CD4-positive, alpha-beta T cell treated with Interleukin-12 subunit alpha and Interleukin-12 subunit beta, for 1 hour (primary cell): ENCODE measurements around the gene FAM83F.
A peak's percentile ranks its signal among the peaks of the same experiment; 100 is the strongest.

ENCODE experiments used
- DNase-seq: peaks from one replicate; pipeline ENCODE4 v3.0.0-alpha.2; 2020

The FAM83F gene

DNA sequence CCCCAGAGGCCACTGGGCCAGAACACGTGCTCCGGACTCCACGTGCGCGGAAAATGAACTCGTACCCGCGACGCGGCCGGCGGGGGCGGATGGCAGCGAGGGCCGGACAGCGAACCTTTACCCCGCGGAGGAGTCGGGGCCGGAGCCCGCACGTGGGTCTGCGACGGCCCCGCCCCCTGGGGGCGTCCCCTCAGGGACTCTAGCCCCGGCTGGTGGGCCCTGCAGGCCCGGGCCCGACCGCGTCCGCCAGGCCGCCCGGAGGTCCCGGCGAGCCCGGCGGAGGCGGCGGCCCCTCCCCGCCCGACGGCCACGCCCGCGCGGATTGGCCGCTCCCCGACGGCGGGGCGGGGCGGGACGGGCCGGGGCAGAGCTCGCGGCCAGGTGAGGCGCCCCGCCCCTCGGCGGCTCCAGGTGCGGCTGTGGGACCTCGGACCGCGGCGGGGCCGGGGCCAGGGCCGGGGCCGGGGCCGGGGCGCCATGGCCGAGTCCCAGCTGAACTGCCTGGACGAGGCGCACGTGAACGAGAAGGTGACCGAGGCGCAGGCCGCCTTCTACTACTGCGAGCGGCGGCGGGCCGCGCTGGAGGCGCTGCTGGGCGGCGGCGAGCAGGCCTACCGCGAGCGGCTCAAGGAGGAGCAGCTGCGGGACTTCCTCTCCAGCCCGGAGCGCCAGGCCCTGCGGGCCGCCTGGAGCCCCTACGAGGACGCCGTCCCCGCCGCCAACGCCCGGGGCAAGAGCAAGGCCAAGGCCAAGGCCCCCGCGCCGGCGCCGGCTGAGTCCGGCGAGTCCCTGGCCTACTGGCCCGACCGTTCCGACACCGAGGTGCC, at the start of gene FAM83F:
Gene FAM83F (plus strand): TSS at position 389 of the 827 bp plus-strand sequence. CDS start 89 bp downstream, at position 478.
- peak; percentile 23 for DNase-seq

DNA sequence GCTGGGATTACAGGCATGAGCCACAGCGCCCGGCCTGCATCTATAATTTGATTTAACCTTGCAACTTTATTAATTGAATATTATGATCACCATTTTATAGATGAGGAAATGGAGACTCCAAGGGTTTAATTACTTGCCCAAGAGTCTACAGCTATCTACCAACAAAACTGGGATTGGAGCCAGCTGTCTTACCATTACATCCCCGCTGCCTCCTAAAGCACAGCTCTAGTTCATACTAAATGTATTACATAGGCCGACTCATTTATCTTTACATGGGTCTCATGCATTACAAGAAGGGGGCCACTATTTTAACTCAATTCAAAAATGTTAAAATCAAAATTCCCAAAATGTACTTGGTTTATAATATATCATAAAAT, 48.6 kb upstream of the FAM83F start:
- no peak for DNase-seq

DNA sequence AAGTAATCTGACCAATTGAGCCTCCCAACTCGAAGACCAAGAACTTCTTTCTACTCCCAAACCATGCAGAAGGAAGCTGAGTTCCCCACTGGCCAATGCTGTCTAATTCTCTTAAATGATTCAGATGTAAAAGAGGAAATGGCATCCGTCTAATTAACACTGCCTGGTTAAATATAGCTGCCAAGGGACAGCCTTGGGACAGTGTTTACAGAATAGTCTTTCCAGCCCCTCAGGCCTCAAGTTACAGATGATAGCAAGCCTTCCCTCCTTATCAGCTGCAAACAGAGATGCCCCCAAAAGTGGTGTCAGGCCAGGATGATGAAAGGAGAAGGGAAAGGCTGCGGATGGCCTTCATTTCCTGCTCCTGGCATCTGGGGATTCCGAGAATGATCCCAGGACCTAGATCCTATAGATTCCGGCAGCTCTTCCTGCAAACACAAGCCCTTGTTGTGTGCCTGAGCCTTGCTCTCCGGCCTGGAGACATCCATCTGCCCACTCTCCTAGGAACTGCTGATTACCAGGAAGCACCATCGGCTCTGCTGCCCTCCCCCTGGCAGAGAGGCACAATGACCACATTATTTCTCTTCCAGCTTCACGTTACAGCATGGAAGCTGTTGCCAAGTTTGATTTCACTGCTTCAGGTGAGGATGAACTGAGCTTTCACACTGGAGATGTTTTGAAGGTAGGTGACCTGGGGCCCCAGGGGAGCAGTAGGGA, 48.1 kb upstream of the FAM83F start:
- DNase-seq: no peak

DNA sequence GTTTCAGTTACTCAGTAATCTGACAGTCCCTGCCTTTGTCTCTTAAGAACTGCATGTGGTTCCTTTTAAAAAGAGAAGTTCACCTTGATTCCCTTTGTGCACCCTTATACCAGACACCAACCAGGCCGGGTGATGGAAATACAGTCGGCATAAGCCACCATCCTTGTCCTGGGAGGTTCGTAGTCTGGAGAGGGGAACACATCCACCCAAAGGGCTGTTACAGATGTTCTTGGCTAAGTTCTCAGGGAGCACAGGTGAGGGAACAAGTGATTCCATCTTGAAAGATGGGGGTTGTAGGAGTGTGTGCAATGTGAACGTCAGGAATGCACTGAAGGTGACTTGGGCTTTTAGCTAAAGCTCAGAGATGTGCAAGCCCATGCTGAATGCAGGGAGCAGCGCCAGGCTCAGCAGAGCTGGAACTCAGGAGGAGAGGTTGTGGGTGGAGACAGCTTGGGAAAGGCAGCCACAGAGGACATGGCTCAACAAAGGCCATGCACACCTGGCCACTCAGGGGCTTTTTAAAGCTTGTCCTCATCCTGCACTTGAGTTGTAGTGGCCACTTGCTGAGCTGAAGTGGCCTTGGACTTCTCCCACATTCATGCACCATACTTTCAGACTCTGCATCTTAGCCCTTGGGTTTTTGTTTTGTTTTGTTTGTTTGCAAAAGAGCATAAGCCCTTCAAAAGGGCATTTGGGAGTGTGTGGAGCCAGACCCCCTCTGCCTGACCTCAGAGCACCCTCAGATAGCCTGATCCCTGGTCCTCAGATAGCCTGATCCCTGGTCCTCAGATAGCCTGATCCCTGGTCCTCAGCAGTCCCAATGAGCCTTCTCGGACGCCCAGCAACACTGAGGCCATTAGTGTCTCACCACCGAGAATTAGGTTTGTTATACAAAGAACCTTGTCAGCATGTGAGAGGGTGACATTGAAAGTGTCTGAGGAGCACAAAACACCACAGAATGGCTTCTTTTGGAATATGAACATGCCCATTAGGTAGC, 47.2 kb upstream of the FAM83F start:
- DNase-seq: no peak

DNA sequence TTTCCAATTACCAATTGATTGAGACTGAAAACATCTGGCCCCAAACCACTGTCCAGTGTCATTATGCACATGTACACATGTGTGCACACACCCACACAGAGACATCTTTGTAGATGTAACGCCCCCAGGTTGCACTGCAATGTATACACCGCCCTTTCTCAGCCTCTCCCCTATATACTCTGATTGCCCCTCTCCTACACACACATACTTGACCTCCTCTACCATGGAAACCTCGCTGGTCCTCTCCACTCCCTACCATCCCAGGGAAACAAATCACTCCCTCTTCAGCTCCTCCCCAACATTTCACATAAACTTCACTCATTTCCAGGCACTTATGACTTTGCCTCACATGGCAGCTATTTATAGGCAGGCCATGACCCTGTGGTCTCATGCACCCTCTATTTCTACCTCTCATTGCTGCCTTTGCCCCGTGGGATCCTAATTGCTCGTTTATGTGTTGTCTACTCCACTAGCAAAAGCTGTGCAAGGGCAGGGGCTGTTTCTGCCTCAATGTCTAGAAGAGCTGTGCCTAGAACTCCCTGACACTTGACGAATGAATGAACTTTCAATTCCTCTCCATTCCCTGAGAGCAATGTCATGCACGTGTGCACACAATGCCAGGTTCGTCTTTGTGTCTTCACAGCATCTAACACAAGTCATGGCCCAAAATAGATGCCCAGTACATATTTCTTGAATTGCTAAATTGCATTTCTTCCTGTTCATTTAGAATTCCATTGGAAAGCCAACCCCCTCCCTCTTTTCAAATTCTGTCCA, 44.6 kb upstream of the FAM83F start:
- no peak for DNase-seq

DNA sequence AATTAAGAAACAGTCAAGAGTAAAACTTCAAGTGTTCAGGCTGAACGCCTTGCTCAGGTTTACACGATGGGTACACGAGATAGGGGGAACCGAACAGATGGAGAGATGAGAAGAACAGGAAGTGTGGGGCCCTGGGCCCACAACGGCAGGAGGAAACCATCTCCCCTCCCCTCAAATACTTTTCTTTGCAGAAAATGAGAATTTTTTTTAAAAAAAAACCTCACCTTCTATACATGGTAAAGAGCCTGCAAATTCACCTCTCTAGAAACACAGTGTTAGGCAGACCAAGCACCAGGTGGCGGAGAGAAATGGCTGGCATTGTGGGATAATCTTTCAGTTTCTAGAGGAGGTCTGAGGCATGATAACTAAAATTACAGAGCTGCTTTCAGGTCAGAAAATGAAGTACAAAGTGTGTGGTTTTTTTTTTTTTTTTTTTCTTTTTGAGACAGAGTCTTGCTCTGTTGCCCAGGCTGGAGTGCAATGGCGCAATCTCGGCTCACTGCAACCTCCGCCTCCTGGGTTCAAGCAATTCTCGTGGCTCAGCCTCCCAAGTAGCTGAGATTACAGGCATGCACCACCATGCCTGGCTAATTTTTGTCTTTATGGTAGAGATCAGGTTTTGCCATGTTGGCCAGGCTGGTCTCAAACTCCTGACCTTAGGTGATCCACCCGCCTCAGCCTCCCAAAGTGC, 43.0 kb upstream of the FAM83F start:
- peak; percentile 55 for DNase-seq

DNA sequence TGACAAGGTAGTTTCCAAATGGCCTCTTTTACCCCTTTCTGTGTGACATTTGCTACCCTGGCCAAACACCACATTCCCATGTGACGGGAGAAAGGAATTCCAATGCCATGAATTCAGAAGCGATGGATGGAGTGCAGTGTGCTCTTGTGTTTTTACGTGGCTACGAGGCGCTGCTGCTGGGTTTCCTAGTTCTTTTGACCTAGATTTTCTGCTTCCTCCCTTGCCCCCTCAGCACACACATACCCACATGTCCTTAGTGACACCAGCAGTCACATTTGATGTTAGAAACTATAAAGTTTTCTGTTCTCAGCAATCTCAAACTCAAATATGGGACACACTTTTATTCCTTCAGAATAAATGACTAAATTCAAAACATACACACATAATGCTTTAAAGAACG, 42.4 kb upstream of the FAM83F start:
- no peak for DNase-seq

DNA sequence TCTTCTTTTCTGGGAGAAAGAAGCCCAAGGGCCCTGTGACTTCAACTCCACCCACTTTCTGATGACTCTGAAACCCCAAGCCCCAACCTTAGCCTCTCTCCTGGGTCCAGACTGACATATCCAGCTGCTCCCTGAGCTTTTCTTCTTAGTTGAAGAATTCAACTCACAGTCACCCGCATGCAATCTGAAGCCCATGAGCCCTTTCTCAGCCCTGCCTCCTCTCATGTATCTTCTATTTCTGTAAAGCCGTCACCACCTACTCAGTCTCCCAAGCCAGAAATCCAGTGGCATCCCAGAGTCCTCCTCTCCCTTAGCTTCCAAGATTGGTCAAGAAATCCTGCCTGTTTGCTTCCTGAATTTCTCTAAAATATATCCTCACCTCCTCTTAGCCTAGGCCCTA, 41.7 kb upstream of the FAM83F start:
- no peak for DNase-seq

DNA sequence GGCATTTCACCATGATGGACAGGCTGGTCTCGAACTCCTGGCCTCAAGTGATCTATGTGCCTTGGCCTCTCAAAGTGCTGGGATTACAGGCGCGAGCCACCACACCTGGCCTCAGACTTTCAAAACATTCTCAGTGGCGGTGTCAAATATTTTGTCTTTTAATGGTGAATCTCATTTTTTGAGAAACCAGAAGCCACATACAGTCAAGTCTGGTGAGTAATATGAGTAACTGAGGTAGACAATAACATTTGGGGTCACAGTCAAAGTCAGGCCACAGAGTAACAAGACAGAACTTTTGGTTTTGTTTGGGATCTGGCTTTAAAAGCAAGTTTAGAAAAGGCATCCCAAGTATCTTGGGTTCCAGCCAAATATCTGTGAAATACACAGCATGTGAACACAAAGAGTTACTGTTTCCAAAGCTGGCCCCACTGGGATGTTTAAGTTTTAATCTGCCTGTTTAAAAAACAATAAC, 40.1 kb upstream of the FAM83F start:
- DNase-seq: no peak

DNA sequence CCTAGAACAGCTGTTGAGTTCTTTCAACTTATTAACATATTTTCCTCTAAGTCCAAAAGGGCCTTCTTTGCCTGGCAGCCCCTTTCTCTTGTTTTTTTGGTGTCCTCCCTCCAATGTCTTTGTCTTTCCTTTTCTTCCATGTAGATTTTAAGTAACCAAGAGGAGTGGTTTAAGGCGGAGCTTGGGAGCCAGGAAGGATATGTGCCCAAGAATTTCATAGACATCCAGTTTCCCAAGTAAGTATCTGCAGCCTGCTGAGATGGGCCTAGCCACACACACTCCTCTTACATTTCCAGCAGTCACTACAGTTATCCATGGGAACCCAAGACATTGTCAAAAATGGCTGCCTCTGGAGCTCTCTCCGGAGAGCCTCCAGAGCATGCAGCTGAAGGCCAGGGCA, 39.1 kb upstream of the FAM83F start:
- no peak for DNase-seq

DNA sequence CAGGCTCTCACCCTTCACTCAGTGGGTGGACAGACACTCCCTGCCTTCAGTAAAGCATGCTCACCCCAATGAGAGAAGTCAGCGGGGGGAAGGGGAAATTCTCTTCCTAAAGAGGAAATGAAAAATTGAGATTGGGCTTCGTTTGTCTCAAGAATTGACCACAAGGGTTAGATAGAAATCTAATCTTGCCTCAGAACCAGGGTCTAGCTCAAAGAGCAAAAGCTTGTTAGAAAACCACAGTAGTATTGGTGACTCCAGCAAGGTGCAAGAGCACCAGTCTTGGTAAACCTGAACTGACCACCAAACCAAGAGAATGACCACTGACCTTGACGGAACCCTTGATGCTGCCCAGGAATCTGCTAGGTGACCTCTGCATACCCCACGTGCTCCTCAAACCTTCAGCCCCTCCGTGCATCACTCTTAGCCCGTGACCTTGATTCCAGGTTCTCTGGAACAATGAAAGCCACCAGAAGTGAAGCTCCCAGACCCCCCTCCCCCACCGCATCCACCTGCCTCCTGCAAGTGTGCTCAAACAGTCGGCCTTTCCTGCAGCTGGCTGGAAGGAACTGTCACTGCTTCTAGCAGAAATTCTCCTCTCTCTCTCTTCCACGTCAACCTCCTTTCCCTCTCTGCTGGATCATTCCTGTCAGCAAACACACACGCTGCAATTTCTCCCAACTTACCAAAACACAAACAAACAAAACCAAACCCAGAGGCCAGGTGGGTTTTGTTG, 37.7 kb upstream of the FAM83F start:
- DNase-seq: no peak

DNA sequence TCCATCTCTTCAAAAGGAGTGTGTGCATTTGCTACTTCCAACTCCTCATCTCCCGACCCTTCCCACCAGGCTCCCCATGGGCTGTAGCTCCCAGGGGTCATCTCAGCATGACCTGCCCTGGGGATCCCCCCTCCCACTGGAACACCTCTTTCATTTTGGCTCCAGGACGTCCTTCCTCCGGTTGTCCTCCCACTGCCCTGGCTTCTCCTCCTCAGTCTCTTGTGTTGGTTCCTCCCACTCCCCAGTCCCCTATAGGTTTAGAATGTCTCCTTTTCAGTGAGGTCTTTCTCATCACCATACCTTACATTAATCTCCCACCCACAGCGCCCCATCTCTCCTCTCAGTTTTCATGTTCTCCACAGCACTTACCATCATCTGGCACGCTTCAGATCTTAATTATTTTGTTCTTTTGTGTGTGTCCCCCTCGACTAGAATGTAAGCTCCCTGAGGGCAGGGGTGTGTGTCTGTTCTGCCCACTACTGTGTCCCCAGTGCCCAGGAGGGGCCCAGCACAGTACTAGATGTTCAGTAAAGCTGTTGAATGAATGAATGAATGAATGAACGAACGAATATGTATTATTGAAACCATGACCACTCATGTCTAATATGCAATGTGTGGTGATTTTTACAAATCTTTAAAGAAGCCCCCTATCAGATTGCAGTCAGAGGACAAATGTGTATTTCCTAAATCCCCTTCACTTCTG, 36.6 kb upstream of the FAM83F start:
- no peak for DNase-seq

DNA sequence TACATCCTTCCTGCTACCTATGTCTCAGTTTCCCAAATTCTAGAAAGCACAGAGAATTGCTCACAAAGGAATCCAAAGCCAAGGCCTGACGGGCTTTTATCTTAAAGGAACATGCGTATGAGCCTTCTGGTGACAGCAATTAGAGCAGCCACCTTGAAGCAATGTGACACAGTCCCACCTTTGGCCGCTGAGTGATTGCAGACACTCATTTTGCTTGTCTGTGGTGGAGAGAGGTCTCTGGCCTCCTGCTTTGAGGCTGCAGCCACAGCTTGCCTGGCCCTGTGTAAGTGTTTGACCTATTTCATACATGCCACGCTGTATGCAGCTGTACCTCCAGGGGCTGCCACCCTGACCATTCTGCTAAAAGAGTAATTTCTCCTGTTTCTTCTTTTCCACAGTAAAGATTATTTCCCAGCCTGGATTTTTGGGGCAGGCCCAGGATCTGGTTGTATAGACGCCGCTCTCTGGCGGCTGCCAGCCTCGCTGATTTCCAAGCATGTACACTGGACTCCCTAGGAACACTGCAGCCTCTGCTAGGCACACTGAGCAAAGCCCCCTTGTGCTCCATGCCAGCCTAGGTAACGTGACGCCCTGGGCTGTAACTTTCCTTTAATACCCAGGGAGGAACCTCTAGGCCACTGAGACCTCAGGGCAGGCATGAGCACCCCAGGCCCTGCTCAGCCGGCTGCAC, 35.7 kb upstream of the FAM83F start:
- no peak for DNase-seq

DNA sequence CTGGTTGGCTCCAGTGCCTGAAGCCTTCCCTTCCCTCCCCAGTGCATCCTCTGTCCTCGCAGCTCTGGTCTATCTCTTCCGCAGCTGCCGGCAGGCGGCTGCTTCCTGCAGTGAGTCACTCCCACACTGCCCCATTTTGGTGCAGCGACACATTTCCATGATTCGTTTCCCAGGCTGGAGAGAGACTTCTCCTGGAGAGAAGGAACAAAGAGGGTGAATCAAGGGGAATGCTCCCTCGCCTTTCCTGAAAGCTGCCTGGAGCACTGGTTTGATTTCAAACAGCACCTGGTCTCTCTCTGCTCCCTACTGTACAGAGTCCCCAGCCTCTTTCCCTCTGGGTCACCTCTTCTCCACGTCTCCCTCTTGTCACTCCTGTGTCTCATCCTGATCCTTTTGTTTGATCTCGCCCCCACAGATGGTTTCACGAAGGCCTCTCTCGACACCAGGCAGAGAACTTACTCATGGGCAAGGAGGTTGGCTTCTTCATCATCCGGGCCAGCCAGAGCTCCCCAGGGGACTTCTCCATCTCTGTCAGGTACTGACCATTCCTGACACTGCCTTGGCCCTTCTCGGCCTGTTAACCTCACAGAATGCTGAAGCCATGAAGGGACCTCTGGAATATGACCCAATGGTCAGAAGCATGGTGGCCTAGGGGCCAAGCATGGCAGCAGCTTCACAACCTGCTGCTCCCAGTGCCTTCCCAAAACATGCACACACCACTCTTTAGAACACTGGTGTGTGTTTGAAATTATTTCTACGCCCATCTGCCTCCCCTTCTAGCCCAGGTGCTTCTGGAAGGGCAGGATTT, 34.9 kb upstream of the FAM83F start, which contains the start of gene TMA7B:
Gene TMA7B (plus strand): TSS at position 758 of the 808 bp plus-strand sequence. CDS start 3,978 bp downstream, outside the sequence.
- peak; percentile 36 for DNase-seq

DNA sequence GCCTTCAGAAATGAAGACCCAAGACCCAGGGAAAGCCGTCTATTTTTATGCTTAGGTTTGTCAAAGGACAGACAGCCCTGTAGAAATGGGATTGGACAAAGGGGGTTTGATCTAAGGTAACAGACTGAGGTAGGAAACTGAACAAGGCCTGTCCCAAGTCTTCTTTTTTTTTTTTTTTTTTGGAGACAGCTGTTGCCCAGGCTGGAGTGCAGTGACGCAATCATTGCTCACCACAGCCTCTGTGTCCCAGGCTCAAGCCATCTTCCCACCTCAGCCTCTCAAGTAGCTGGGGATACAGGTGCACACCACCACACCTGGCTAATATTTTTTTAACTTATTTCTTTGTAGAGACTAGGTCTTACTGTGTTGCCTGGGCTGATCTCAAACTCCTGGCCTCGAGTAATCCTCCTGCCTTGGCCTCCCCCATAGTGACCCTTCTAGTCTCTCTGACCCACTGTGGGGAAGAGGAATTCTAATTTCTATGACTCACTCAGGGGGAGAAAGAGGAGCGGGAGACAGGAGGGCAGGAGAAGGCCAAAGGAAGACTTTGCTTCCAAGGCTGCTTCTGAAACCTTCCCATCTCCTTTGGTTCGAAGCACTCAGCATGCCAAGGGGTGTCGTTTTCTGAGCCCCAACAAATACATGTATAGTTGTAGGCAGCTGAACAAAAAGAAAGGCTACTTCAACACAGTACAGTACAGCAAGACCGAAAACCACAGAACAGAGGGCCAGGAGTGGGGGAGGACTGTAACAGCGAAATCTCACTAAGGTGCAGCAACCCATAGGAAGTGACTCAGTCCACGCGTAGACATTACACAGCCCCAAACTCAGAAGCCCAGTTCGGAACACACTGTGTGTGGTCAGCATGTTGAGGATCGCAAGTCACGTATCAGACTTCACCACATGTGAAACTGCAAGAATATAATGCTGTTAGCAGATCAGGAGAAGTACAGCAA, 33.7 kb upstream of the FAM83F start:
- peak; percentile 76 for DNase-seq

DNA sequence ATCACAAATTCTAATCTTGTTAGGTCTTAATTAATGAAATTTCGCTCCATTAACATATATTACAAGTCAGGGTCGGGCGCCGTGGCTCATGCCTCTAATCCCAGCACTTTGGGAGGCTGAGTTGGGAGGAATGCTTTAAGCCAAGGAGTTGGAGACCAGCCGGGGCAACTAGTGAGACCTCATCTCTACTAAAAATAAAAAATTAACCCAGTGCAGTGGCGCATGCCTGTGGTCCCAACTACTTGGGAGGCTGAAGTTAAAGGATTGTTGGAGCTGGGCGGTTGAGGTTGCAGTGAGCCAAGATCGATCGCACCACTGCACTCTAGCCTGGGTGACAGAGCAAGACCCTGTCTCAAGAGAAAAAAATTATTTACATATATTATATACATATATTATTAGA, 32.7 kb upstream of the FAM83F start:
- no peak for DNase-seq

DNA sequence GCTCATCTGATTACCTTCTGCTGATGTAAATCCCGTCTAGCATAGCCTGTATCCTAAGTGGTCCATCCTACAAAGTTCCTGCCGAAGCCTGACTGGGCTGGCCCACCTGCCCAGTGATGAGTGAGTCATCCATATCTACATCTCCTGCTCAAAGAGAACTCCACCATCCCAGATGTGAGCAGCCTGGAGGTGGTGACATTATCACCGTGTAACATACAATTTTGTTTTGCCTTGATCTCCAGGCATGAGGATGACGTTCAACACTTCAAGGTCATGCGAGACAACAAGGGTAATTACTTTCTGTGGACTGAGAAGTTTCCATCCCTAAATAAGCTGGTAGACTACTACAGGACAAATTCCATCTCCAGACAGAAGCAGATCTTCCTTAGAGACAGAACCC, 29.0 kb upstream of the FAM83F start:
- DNase-seq: no peak
